ENCODE measurements around the gene NEK5.
"Not testable (repeated sequence)": the region's sequence is repeated elsewhere in the genome, so short reads cannot be mapped to it uniquely, and the experiment has no call there.

The NEK5 gene

DNA sequence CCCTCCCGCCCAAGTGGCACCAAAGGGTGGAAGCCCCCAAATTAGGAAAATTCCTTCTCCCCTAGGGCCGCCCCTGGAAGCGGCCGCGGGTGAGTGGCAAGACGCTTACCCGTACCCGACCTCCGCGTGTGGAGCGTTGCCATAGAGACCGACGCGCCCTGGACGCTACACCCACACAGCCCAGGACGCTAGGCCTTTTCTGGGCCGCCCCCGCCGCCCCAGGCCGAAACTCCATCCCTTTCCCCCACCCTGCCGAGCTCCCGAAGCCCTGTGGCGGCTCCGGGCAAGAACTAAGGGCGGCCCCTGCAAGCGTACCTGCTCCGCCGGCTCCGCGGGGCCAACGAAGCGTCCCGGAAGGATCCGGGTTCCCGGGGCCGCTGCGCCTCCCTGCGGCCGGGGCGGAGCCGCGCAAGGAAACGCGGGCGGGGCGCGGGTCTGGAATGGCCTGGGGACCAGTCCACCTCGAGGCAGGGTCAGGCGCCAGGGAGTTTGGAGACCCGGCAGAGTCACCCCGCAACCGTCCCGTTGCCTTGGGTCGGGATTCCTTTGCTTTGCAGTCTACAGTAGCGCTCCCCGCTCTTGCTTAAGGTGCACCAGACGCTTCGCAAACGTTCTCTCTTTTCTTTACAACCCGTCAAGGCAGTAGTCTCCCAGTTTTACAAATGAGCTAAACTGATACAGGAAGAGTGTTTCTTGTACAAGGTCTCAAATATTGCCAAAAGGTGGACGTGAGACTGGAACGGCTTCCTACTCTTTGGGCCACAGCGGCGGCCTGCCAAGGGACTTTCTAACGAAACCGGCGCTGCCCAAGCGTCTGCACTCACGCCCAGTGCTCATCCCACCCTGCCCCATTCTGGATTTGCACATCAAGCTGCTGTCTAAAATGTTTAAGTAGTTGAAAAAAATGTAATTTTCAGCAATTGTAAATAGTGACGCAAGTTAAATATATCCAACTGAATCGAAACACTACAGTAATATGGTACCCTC, at the start of gene NEK5:
TSS of gene NEK5 (minus strand) at position 360 of the 987 bp plus-strand sequence. CDS start 1,591 bp downstream, outside the sequence.
- peak; percentile 48 for DNase-seq (ENCODE audit: low spot score)

- DNase-seq (ENCODE audit: low spot score), result no peak
Measured at GRCh38 chr13:52177276-52177675, 48.4 kb upstream of the NEK5 start.

- not testable (repeated sequence) for DNase-seq (ENCODE audit: low spot score)
Measured at GRCh38 chr13:52173970-52174369, 45.1 kb upstream of the NEK5 start.

DNA sequence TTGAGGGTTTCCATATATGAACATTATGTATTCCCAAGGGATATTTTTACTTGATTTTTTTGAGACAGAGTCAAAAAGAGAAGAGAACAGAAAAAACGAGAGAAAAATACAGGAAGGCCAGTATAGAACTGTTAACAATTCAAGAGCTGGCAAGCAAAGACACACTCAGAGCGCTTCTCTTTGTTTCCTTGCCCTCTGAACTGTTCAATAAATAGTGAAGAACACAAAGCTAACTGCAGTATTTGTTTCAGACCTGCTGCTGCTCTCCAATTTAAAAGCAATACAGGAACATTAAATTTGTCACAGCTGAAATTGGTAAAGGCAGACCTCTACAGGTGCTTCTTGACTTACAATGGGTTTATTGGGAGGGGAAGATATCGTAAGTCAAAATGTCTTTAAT, 44.5 kb upstream of the NEK5 start:
- no peak for DNase-seq (ENCODE audit: low spot score)

DNA sequence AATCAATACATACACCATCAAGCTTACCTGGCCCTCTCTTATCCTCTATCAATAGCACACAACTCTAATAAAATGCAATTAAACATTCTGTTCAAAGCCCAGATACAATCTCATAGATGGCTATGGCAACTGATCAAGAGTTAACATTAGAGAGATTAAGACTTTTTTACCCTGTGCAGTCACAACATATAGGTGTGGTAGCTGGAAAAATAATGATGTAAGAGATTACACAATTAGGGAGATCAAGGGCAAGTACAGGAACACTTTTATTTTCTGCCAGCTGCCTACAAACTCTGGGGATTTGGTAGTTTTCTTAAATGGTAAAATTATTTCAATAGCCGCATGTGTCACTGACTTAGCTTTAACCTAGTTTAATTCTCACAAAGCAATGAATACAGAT, 42.8 kb upstream of the NEK5 start:
- DNase-seq (ENCODE audit: low spot score), result not testable (repeated sequence)

DNA sequence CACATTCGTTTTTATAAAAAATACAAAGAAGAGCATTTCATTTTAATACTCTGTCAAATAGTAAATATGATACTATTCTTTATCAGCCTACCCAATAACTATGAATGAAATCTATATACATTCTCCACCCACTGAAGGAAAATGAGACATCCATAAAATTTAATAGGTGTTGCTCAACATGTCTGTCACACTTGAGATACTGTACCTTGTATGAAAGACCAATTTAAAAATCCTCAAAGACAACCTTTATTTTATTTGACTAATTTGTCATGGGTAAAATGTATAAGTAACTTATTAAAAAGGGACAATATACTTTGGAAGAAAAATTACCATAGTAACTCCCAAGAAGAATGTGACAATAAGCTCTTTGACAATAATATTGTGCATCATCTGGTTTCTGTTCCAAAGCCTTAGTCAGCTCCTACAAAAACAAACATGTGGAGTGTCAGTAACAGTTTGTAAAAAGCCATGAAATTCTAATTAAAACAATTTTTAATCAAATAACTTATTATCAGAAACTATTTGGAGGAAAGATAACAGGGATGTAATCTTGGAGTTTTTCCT, 42.0 kb upstream of the NEK5 start:
- not testable (repeated sequence) for DNase-seq (ENCODE audit: low spot score)

DNA sequence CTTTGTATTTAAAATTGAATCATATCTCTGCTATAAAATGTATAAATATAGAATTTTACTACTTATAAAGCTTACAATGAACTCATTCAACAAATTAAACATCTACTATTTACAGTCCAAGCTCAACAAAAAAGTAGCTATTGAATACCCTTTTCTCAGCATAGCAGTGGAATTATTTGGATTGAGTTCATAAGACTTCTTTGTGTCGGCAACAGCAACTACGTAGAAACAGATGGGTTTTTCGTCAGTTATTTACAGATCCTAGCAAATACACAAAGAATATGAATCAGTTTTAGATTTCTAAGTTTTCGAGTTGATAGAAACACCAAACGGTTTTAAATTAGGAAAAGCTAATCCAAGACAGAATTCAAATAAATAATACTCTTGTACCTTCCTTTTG, 41.0 kb upstream of the NEK5 start:
- no peak for DNase-seq (ENCODE audit: low spot score)

DNA sequence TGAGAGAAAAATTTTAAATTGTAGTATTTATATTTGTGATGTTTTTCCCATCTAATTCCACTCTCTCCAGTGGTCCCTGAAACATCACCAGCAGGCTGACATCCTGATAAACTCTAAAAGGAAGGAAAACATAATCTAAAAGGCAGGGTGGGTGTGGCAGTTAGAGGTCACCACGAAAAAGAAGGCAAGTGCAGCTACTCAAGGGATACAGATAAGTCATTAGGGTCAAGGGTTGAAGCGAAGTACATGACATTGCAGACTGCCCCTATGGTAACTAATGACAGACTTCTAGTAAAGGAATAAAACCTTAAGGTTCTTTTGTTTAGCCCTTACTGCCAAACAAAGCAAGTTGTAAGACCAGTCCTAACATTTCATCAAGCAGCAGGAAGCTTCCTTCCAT, 36.5 kb upstream of the NEK5 start:
- DNase-seq (ENCODE audit: low spot score), result no peak

GRCh38 chr13:52164989-52165388, 36.1 kb upstream of the NEK5 start:
- no peak for DNase-seq (ENCODE audit: low spot score)

DNA sequence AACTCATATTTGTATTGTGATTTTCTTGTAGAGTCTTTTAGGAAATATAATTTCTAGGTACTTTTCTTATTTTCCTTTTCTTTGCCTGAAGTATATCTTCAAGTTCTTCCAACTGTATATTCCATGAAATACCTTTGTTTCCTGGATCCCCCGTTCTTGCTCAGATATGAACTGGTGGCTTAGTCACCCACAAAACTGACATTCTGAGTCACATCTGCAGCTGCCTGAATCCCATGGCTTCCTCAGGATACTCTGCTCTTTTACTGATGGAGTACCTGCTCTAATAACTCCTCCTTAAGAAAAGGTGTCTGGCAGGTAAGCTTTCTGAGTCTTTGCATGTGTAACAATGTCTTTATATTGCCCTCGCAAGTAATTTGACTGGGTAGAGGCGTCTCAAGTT, 35.0 kb upstream of the NEK5 start:
- not testable (repeated sequence) for DNase-seq (ENCODE audit: low spot score)

- DNase-seq (ENCODE audit: low spot score), result no peak
Measured at GRCh38 chr13:52162279-52163101, 33.6 kb upstream of the NEK5 start.

- no peak for DNase-seq (ENCODE audit: low spot score)
Measured at GRCh38 chr13:52161181-52161646, 32.3 kb upstream of the NEK5 start.

GRCh38 chr13:52160506-52160905, 31.6 kb upstream of the NEK5 start:
- no peak for DNase-seq (ENCODE audit: low spot score)

DNA sequence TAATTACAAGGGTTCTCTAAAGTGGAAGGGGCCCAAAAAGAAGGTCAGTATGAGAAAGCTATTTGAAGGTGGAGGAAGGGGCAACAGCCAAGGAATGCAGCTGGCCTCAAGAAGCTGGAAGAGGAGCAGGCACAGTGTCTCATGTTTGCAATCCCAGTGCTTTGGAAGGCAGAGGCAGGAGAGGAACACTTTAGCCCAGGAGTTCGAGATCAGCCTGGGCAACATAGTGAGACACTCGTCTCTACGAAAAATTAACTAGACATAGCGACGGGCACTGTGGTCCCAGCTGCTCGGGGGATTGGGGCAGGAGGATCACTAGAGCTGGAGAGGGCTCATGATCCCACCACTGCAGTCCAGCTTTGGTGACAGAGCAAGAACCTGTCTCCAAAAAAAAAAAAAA, 31.2 kb upstream of the NEK5 start:
- DNase-seq (ENCODE audit: low spot score), result no peak

DNA sequence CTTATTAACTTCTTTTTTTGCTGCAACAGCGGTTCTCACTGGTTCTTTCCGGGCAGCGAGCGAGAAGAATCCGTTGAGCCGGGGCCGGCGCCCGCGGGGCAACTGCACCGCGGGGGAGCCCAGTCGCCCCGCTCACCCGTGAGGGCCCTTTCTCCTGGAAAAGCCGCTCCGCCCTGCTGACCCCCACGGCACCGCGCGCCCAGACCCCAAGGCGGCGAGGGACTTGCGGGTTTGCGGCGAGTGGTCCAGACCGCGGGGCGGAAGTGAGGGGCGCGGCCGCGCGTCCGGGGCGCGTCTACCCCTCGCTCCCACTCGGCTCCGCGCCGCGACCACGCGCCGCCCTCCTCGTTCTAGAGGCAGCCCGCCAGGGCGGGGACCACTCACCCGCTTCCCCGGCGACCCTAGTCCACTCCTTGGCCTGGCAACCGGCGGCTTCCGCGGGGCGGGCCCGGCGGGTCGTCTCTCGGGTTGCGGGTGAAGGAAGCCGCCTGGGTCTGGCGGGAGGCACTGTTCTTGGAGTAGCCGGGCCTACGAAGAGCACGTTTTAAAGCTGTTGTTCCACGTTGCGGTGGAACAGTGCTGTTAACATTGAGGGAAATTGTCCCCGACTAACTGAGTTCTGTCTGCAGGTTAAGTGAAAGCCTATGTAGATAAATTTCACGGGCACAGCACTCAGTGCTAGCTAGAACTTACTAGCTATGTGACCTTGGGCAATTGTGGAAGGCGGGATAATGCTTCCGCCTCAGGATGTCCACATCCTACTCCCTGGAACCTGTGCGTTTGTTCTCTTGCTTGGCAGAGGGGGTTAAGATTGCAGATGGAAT, 30.5 kb upstream of the NEK5 start, which contains the start of gene NEK3:
TSS of gene NEK3 (minus strand) at position 439 of the 824 bp plus-strand sequence. CDS start 3,406 bp downstream, outside the sequence.
- peak; percentile 65 for DNase-seq (ENCODE audit: low spot score)

- peak; percentile 33 for DNase-seq (ENCODE audit: low spot score)
Measured at GRCh38 chr13:52158629-52159158, 29.8 kb upstream of the NEK5 start.

DNA sequence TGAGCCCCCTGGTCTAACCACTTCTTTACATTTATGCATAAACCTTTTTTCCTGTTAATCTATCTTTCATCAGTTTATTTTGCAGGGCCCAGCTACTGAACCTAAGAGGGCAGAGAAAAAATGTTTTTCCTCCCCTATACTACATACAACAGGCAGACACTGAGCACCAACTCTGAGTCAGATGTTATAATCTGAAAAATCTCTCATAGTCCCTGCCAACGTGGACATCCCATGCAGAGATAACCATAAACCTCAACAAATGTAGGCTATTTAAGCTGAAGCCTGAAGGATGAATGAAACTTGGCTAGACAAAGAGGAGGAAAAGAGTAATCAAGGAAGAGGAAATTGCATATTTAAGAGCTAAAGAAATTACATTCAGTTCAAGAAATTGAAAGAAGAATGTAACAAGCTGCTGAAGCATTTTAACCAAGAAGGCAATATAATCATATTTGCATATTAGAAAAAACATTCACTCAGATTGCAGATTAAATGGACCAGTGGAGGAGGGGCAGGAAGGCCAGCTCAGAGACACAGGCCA, 27.9 kb upstream of the NEK5 start:
- DNase-seq (ENCODE audit: low spot score), result no peak

GRCh38 chr13:52155177-52155576, 26.3 kb upstream of the NEK5 start:
- no peak for DNase-seq (ENCODE audit: low spot score)

DNA sequence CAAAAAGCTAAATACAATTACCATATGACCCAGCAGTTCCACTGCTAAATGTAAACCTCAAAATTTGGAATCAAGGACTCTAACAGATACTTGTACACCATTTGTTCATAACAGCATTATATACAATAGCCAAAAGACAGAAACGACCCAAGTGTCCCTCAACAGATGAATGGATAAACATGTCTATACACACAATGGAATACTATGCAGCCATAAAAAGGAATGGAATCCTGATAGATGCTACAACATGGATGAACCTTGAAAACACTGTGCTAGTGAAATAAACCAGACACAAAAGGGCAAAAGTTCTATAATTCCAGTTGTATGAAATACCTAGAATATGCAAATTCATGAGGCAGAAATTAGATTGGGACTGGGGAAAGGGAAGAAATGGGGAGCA, 18.4 kb upstream of the NEK5 start:
- no peak for DNase-seq (ENCODE audit: low spot score)

GRCh38 chr13:52141299-52141698, 12.4 kb upstream of the NEK5 start:
- DNase-seq (ENCODE audit: low spot score), result no peak

GRCh38 chr13:52137489-52137888, 8.6 kb upstream of the NEK5 start:
- no peak for DNase-seq (ENCODE audit: low spot score)
